Endodermal cell (in vitro differentiated cells): Measurements from ENCODE around the gene ZNF644. TPM values are rescaled to one million over a fixed set of nuclear protein-coding genes. Genes with fewer than 3 reads are reported as not detected.
A peak's percentile ranks its signal among the peaks of the same experiment; 100 is the strongest.

Experiments used
- DNase-seq: peaks from one replicate; pipeline ENCODE4 v3.0.0-alpha.2; 2017
- H3K27ac ChIP-seq: 2 replicates; pipeline ENCODE4 v1.5.1; 2013; ENCODE audit warnings: mild to moderate bottlenecking, low read depth, low read length, moderate library complexity
- H3K27me3 ChIP-seq: 2 replicates; pipeline ENCODE4 v1.6.1; 2013; ENCODE audit warnings: mild to moderate bottlenecking, low read length, moderate library complexity; ENCODE audit not compliant: insufficient read depth, control insufficient read depth, poor library complexity, severe bottlenecking
- H3K36me3 ChIP-seq: 2 replicates; pipeline ENCODE4 v1.7.0; 2013; ENCODE audit warnings: mild to moderate bottlenecking, low read length, moderate library complexity; ENCODE audit not compliant: control insufficient read depth, insufficient read depth
- H3K4me1 ChIP-seq: one replicate; pipeline ENCODE4 v1.7.0; 2013; ENCODE audit warnings: low read length; ENCODE audit not compliant: control insufficient read depth, insufficient read depth
- H3K4me3 ChIP-seq: 2 replicates; pipeline ENCODE4 v1.5.1; 2013; ENCODE audit warnings: mild to moderate bottlenecking, low read length, moderate library complexity
- H3K9ac ChIP-seq: 2 replicates; pipeline ENCODE4 v1.6.1; 2013; ENCODE audit warnings: mild to moderate bottlenecking, low read length, moderate library complexity; ENCODE audit not compliant: poor library complexity, severe bottlenecking; ENCODE audit errors: extremely low read depth
- H3K9me3 ChIP-seq: 2 replicates; pipeline ENCODE4 v1.6.1; 2013; ENCODE audit warnings: mild to moderate bottlenecking, low read length, moderate library complexity; ENCODE audit not compliant: control insufficient read depth
- H3K27ac Mint-ChIP-seq: 2 replicates; pipeline ENCODE4 v1.8.0; 2020; ENCODE audit warnings: mixed read lengths
- H3K27me3 Mint-ChIP-seq: 2 replicates; pipeline ENCODE4 v1.8.0; 2021; ENCODE audit warnings: mild to moderate bottlenecking, mixed read lengths; ENCODE audit not compliant: insufficient read depth
- H3K36me3 Mint-ChIP-seq: 2 replicates; pipeline ENCODE4 v1.8.0; 2020; ENCODE audit warnings: low read depth, mixed read lengths
- H3K4me1 Mint-ChIP-seq: 2 replicates; pipeline ENCODE4 v1.8.0; 2020; ENCODE audit warnings: mixed read lengths
- H3K4me3 Mint-ChIP-seq: 2 replicates; pipeline ENCODE4 v1.8.0; 2020; ENCODE audit warnings: mild to moderate bottlenecking, moderate library complexity, mixed read lengths
- H3K9me3 Mint-ChIP-seq: 2 replicates; pipeline ENCODE4 v1.8.0; 2020; ENCODE audit warnings: mild to moderate bottlenecking, mixed read lengths
- CTCF ChIP-seq: fragments of 200-600 bp; sonication (generic); conservative IDR thresholded peaks from 2 replicates; pipeline ENCODE4 v1.5.0; 2021; ENCODE audit warnings: antibody characterized with exemption, mild to moderate bottlenecking
- WGBS, 2 experiments: methylation state at CpG; one replicate each; pipeline versions ENCODE4 v1.1.5 to v1.1.7; 2013; ENCODE audit warnings: missing lambda C conversion rate in 2 of 2, mixed read lengths in 1 of 2; ENCODE audit not compliant: insufficient coverage in 1 of 2, insufficient read length in 1 of 2; 5-methylcytosine and 5-hydroxymethylcytosine counted together
- total RNA-seq, 2 donors: library from RNA; stranded (reverse); fragmentation: NEBNext Ultra II Directional in 1 of 2; extraction: Animal tissue kit (Norgen Biotek cat#: 25700) in 1 of 2; gene quantifications; 2 replicates in 1 of 2; 3 replicates in 1 of 2; pipeline ENCODE4 v1.2.1, GENCODE V29; 2021

The ZNF644 gene
- total RNA-seq, 2 donors from 2014 or later: 57.5 to 75.7 TPM

GRCh38 chr1:91007092-91007491, 14.7 kb downstream of the ZNF644 start:
- H3K4me1 ChIP-seq: peaks cover 7% of the 10 kb centered on the region
- Mint-ChIP-seq H3K27me3 (no peaks in the 10 kb centered on the region), H3K4me1 (peaks cover 11% of the 10 kb centered on the region), H3K36me3 (peaks cover 42% of the 10 kb centered on the region), H3K9me3 (peaks cover 27% of the 10 kb centered on the region), H3K4me3 (no peak overlapping the region), H3K27ac (no peak overlapping the region)
- no peak overlapping the region for H3K27ac ChIP-seq
- H3K9ac ChIP-seq: no peak overlapping the region
- no peak overlapping the region for H3K4me3 ChIP-seq
- WGBS, 2 experiments: 90 to 93% methylated on average over 6 to 7 of the region's 7 CpGs
- H3K27me3 ChIP-seq: no peaks in the 10 kb centered on the region
- peak; percentile 59 for DNase-seq
- no peak for TF ChIP-seq CTCF
- H3K9me3 ChIP-seq: peaks cover 18% of the 10 kb centered on the region
- H3K36me3 ChIP-seq: peaks cover 8% of the 10 kb centered on the region

- WGBS, 2 experiments: 97 to 100% methylated on average over 2 of the region's 2 CpGs
Measured at GRCh38 chr1:91006113-91006908, 15.5 kb downstream of the ZNF644 start.

GRCh38 chr1:91005285-91005684, 16.6 kb downstream of the ZNF644 start:
- Histone ChIP-seq H3K27ac (no peak overlapping the region), H3K4me1 (peaks cover 7% of the 10 kb centered on the region), H3K4me3 (no peak overlapping the region), H3K36me3 (peaks cover 3% of the 10 kb centered on the region), H3K9ac (no peak overlapping the region), H3K27me3 (no peaks in the 10 kb centered on the region), H3K9me3 (peaks cover 18% of the 10 kb centered on the region)
- Mint-ChIP-seq H3K36me3 (peaks cover 56% of the 10 kb centered on the region), H3K27ac (no peak overlapping the region), H3K4me3 (no peak overlapping the region), H3K9me3 (peaks cover 43% of the 10 kb centered on the region), H3K27me3 (no peaks in the 10 kb centered on the region), H3K4me1 (peaks cover 11% of the 10 kb centered on the region)
- WGBS, 2 experiments: 93% methylated on average over 1 of the region's 1 CpG; no CpG with 5 or more reads in 1 of the 2 experiments
- no peak for DNase-seq
- TF ChIP-seq CTCF: no peak

More at GRCh38 chr1:91006113-91006908, 15.5 kb downstream of the ZNF644 start:
- H3K27ac Mint-ChIP-seq: no peak overlapping the region
- peaks cover 11% of the 10 kb centered on the region for H3K4me1 Mint-ChIP-seq
- Histone ChIP-seq H3K27me3 (no peaks in the 10 kb centered on the region), H3K9ac (no peak overlapping the region), H3K4me1 (peaks cover 7% of the 10 kb centered on the region), H3K27ac (no peak overlapping the region), H3K4me3 (no peak overlapping the region), H3K36me3 (peaks cover 3% of the 10 kb centered on the region), H3K9me3 (peaks cover 18% of the 10 kb centered on the region)
- peaks cover 49% of the 10 kb centered on the region for H3K36me3 Mint-ChIP-seq
- TF ChIP-seq CTCF: no peak
- H3K27me3 Mint-ChIP-seq: no peaks in the 10 kb centered on the region
- H3K4me3 Mint-ChIP-seq: no peak overlapping the region
- peaks cover 34% of the 10 kb centered on the region for H3K9me3 Mint-ChIP-seq
- no peak for DNase-seq
